Subcutaneous adipose tissue (tissue), 4 donors: ENCODE results near the gene LNPEP. TPM values are rescaled to one million over a fixed set of nuclear protein-coding genes. Genes with fewer than 3 reads are reported as not detected.

ENCODE experiments used
- total RNA-seq, 4 donors: library from RNA; depleted of rRNA; stranded (reverse); fragments of >200 nt; gene quantifications; one replicate each; pipeline ENCODE4 v1.1.0, GENCODE V29; 2016
- TF ChIP-seq, protein P1 (sequence below): fragments of 450-650 bp; IDR thresholded peaks from one replicate; pipeline ENCODE4 v1.5.1; 2016; ENCODE audit warnings: low read depth, mild to moderate bottlenecking, control low read depth, antibody characterized with exemption, moderate library complexity

Gene LNPEP
- total RNA-seq, 4 donors from 2014 or later, result 74.0 to 135 (median 94.5) TPM

DNA sequence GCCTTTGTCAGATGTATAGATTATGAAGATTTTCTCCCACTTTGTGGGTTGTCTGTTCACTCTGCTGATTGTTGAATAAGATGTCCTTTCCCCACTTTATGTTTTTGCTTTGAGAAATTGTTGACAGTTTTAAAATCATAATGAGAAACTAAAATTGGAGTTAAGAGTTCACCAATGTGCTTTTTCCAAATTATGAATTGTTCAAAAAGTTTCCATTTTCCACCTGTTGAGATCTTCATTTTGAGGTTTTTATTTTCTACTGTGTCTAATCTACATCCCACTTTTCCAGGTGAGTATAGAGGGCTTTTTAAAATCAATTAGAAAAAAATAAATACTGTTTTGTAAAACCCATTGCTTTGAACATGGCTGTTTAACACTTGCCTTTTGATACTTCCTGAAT lies 55.8 kb downstream of the LNPEP start:
- TF ChIP-seq, protein P1, sequence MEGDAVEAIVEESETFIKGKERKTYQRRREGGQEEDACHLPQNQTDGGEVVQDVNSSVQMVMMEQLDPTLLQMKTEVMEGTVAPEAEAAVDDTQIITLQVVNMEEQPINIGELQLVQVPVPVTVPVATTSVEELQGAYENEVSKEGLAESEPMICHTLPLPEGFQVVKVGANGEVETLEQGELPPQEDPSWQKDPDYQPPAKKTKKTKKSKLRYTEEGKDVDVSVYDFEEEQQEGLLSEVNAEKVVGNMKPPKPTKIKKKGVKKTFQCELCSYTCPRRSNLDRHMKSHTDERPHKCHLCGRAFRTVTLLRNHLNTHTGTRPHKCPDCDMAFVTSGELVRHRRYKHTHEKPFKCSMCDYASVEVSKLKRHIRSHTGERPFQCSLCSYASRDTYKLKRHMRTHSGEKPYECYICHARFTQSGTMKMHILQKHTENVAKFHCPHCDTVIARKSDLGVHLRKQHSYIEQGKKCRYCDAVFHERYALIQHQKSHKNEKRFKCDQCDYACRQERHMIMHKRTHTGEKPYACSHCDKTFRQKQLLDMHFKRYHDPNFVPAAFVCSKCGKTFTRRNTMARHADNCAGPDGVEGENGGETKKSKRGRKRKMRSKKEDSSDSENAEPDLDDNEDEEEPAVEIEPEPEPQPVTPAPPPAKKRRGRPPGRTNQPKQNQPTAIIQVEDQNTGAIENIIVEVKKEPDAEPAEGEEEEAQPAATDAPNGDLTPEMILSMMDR, result no peak

DNA sequence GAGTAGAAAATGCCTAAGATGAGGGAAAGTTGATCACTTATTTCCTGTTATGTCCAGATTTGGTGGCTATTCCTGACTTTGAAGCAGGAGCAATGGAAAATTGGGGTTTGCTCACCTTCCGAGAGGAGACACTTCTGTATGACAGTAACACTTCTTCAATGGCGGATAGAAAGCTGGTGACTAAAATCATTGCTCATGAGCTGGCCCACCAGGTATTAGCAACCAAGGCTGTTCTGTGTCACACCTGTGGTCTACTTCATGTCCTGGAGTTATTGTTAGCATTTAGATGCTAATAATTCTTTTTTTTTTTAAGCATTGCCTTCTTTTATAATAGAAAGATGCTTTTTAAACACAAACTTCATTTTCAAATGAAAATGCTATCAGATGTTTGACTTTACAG lies 57.9 kb downstream of the LNPEP start:
- TF ChIP-seq, protein P1, result no peak

DNA sequence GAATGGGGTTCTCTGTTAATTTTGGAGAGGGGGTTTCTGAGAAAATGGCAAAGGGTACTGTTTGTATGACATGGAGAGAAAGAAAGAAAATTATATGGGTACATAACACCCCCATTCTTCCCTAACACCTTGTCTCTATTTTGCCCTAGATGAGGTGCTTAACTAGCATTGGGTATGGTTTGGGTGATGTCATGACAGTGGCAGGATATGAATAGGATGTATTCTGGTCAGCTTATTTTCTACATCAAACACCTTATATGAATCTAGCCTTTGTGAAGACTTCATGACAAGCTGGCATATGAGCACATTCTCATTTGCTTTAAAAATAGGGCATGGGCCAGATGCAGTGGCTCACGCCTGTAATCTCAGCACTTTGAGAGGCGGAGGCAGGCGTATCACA lies 58.6 kb downstream of the LNPEP start:
- TF ChIP-seq, protein P1, result no peak

DNA sequence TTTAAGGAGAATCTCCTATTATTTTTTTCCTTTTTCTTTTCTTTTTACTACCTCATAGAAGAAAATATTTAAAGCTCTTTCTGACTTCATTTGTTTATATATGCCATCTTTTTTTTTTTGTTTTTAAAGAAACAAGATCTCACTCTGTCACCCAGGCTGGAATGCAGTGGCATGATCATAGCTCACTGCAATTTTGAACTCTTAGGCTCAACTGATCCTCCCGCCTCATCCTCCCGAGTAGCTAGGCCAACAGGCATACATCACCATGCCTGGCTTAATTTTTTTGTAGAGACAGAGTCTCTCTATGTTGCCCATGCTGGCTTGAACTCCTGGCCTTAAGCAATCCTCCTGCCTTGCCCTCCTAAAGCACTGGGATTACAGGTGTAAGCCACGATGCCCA lies 59.5 kb downstream of the LNPEP start:
- TF ChIP-seq, protein P1, result no peak

DNA sequence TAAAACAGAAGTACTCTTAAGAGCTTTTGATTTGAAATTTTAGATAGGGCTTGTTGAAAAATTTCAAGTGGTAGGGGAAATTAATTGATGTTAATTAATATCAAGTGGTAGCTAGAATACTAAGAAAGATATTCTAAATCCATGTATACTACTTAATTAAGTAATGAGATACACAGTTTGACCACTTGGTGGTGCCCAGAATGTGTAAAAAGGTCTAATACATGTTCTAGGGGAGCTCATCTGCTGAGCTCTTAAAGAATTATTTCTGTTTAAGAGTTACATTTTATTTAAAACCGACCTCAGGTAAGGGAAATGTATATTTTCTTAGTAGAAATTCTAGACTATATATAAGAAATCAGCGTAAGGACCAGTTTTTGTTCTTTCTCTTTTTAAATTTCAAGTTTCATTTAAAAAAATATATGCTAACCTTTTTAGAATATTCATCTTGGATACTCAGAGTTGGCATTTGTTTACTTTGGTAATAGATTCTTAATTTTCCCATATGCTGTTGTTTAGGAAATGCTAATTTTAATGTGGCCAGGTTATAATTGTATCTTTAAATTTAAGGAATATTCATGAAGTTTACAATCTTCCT lies 61.5 kb downstream of the LNPEP start:
- TF ChIP-seq, protein P1, result no peak

DNA sequence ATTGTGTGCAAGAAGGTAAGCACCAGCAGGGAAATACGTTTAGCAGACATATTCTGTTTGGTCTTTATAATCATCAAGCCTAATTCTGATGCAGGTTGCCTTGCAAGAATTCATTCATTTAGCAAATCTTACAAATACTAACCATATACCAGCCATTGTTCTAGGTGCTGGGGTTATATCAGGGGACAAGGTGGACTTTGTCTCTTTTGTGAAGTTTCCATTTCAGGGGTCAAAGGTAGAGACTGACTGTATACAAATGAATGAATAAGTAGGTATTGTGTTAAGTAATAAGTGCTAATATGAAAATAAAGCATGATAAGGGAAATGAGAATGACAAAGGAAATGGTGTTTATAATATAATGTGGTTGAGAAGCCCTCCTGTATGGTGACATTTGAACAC lies 64.0 kb downstream of the LNPEP start:
- TF ChIP-seq, protein P1, result no peak

DNA sequence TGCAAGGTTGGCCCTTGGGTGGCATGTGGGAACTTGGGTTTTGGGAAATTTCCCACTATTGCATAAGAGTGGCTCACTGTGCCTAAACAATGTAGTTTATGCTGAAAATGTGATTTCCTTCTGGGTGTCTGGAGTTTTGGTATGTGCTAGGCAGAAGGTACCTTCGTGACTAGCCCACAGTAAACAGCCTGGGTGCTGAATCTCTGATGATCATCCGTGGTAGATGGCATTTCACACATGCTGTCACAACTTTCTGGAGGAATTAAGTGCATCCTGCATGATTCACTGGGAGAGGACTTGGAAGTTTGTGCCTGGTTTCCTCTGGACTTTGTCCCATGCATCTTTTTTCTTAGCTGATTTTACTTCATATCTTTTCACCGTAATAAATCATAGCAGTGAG lies 64.5 kb downstream of the LNPEP start:
- TF ChIP-seq, protein P1, result no peak
